GM21786 (cell line): ENCODE data around the gene SYNE2.

ENCODE experiments used
- ATAC-seq: cut with Tn5 transposase; IDR thresholded peaks from one replicate; pipeline ENCODE4 v1.9.1; 2021; ENCODE audit not compliant: unreplicated experiment

The SYNE2 gene

GRCh38 chr14:63952933-63953437, 100.2 kb downstream of the SYNE2 start:
- no peak for ATAC-seq

GRCh38 chr14:63956326-63956725, 103.5 kb downstream of the SYNE2 start:
- ATAC-seq = no peak

- no peak for ATAC-seq
Measured at GRCh38 chr14:63960926-63961567, 108.2 kb downstream of the SYNE2 start.

- no peak for ATAC-seq
Measured at GRCh38 chr14:63962906-63963305, 110.1 kb downstream of the SYNE2 start.

- ATAC-seq = no peak
Measured at GRCh38 chr14:63963439-63963838, 110.6 kb downstream of the SYNE2 start.

GRCh38 chr14:63964113-63964512, 111.3 kb downstream of the SYNE2 start:
- no peak for ATAC-seq

GRCh38 chr14:63966407-63966806, 113.6 kb downstream of the SYNE2 start:
- no peak for ATAC-seq

DNA sequence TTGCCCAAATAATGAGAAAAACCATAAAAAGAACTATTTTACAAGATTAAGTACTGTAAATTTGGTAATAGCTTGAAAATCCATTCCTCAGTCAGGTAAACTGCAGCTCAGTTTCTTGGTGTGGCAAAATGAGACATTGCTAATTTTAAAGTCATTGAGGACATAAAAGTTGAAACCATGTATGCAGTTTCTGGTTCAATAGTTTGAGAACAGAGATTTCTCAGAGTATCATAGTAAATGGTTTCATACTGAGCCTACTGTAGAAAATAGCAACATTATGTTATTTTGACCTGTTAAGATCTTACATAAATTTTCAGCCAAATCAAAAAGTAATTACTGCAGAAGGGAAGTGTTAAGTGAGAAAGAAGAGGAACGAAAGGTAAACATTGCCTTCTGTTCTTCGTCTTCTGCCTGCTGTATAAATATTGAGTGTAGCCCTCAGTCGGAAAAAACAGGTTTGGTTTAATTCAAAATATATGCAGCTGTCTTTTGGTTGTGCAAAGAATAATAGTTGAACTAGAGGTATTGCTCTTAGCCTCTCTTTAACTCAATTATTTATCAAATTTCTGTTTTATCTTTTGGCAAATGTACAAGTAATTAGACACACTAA, 119.6 kb downstream of the SYNE2 start:
- ATAC-seq = no peak

DNA sequence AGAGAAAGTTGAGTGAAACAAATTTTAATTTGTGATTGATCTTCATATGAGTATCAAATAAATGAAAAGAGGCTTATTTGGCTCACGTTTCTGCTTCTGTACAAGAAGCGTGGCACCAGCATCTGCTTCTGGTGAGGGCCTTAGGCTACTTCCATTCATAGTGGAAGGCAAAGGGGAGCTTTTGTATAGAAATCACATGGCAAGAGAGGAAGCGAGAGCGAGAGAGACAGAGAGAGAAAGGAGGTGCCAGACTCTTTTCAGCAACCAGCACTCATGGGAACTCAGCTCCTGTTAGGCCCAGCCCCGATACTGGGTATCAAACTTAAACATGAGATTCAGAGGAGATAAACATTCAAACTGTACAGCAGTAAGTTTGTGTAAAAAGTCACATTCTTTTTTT, 121.4 kb downstream of the SYNE2 start:
- no peak for ATAC-seq

- no peak for ATAC-seq
Measured at GRCh38 chr14:63981569-63981968, 128.8 kb downstream of the SYNE2 start.

DNA sequence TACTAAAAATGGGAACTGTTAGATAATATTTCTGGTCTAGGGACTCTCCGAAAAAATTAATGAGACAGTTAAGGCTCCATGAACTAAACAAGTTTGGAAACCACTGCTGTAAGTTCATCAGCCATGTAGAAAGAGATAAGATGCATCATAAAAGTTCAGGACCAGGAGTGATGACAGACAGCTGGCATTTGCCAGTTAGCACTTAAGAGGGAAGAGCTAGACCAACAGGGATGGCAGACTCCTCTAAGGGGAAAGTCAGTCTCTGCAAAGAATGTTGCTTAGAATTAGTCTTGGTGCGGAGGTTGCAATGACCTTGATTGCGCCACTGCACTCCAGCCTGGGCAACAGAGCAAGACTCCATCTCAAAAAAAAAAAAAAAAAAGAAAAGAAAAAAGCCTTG, 129.4 kb downstream of the SYNE2 start:
- no peak for ATAC-seq

GRCh38 chr14:63982629-63983028, 129.8 kb downstream of the SYNE2 start:
- no peak for ATAC-seq

DNA sequence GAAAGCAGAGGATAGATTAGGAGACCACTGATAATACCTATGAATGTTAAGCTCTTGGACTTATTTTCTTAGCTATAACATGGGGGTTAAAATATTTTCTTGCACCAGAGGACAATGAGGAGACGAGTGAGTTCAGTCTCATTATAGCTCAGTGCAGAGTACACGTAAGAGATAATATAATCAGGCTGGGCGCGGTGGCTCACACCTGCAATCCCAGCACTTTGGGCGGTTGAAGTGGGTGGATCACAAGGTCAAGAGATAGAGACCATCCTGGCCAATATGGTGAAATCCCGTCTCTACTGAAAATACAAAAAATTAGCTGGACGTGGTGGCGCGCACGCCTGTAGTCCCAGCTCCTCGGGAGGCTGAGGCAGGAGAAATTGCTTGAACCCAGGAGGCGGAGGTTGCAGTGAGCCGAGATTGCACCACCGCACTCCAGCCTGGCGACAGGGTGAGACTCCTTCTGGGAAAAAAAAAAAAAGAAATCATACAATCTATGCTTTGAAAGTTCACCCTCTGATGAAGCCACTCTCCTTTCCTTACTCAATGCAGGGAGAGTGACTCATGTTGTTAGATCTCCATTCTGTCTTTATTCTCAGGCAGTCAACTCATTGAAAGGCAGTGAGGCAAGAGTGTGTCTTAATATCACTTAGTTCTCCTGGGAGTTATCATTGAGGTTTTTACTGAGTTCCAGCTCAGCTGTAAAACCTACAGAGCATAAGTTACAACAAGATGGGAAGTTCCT, 134.2 kb downstream of the SYNE2 start:
- no peak for ATAC-seq

- ATAC-seq = no peak
Measured at GRCh38 chr14:63988579-63988978, 135.8 kb downstream of the SYNE2 start.

GRCh38 chr14:63991833-63992232, 139.0 kb downstream of the SYNE2 start:
- no peak for ATAC-seq

- ATAC-seq = no peak
Measured at GRCh38 chr14:63992858-63993257, 140.1 kb downstream of the SYNE2 start.

DNA sequence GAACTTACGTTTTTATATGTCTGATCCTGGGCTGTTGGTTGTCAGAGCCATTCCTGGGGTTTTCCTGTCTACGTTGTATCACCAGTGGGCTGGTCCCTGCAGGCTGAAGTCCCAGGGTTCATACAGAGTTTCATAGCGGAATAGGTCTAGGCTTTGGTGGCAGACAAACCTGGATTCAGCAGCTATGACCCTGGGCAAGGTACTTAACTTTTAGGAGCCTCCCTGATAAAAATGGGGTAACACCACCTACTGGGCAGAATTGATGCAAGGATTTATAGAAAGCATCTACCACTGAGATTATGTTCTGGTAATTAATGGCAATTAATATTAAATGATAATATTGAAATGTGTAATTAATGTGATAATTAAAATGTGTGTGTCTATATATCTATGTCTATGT, 141.2 kb downstream of the SYNE2 start:
- no peak for ATAC-seq

DNA sequence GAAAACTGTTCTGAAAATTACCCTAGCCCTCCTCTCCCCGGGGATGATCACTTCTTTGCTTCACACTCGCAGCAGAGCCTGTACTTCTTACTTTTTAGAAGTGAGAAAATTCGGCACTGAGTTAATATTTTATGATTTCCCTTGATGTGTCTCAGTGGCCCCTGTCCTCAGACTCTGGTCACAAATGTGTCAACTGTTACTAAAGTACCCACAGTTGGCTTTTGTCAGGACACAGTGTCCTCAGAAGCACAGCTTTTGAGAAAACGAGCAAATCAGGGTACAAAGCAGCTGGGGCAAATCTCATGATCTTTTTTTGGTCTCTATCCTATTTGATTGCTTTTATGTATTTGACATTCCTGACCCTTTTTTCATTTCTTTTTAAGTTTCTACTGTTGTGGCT, 142.5 kb downstream of the SYNE2 start:
- ATAC-seq = no peak

- no peak for ATAC-seq
Measured at GRCh38 chr14:63996016-63996415, 143.2 kb downstream of the SYNE2 start.

DNA sequence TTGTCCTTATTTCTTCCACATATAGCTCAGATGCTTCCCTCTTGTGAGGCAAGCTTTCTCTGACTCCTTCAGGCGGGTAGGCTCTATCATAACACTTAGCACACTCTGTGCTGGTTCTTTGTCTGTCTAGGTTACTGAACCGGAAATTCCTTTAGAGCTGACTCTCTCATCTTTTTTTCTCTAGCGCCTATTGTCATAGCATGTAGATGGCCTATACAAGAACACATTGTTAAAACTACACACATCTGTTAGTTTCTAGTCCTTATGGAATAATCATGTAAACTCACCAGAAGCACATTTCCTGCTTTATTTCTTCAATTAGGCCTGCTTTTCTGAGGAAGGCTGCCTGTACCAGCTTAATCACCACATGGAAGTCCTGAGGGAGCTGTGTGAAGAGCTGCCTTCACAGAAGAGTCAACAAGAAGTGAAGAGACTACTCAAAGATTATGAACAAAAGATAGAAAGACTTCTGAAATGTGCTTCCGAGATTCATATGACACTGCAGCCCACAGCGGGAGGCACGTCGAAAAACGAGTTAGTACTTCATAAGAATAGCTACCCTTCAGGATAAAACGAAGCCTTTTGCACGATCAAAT, 143.9 kb downstream of the SYNE2 start:
- no peak for ATAC-seq

DNA sequence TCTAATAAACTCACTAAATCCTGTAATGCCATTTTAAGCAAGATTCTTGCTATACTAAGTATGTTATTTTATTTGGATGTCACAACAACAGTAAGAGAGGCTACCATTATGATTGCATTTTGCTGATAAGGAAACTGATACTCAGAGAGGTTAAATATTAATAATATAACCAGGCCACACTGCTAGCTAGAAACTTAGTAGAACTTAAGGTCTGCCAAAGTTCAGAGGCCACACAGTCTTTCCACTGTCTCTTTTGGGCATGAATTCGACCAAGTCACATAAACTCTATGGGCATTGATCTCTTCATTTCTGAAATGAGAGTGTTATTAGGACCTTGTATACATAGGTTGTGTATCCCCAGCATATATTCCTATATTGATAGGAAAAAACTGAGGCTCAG, 147.9 kb downstream of the SYNE2 start:
- ATAC-seq = no peak

DNA sequence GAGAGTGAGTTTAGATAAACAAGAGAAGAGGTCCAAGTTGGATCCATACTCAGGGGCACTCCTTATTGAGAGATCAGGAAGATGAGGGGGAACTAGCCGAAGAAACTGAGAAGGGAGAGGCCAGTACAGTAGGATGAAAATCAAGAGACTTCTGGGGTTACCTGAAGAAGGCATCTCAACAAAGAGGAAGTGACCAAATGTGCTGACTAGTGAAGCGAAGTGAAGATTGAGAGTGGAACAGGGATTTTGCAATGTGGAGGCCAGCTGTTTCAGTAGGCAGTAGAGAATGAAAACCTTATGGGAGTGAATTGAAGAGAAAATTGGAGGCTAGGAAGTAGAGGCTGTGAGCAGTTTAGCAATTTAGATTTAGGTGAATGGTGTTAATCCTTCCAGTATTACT, 153.0 kb downstream of the SYNE2 start:
- ATAC-seq = no peak
